ENCODE data around the gene FBXO46. TPM values are rescaled to one million over a fixed set of nuclear protein-coding genes. Genes with fewer than 3 reads are reported as not detected.
"Not testable (repeated sequence)": the region's sequence is repeated elsewhere in the genome, so short reads cannot be mapped to it uniquely, and the experiment has no call there.

Gene FBXO46
- polyA plus RNA-seq, 4 donors: 13.3 to 19.0 (median 14.7) TPM

GRCh38 chr19:45733160-45733810 lies 2.6 kb upstream of the FBXO46 start, which contains the start of gene MEIOSIN:
TSS of gene MEIOSIN (plus strand) at chr19:45733439. CDS start at chr19:45735377, 1,938 bp downstream.
- DNase-seq (ENCODE audit: low read depth in 4 of 4, low spot score in 3 of 4): no peak

GRCh38 chr19:45729800-45730290 lies 851 bp downstream of the FBXO46 start:
- no peak for DNase-seq (ENCODE audit: low read depth in 4 of 4, low spot score in 3 of 4)

GRCh38 chr19:45728683-45729082 lies 2.0 kb downstream of the FBXO46 start:
- not testable (repeated sequence) for DNase-seq (ENCODE audit: low read depth in 4 of 4, low spot score in 3 of 4)

DNA sequence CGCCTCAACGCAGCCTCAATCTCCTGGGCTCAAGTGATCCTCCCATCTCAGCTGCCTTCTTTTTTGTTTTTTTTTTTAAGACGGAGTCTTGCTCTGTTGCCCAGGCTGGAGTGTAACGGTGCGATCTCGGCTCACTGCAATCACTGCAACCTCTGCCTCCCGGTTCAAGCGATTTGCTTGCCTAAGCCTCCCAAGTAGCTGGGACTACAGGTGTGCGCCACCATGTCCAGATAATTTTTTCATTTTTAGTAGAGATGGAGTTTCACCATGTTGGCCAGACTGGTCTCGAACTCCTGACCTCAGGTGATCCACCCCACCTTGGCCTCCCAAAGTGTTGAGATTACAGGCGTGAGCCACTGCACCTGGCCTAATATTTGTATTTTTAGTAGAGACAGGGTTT lies 10.6 kb downstream of the FBXO46 start:
- not testable (repeated sequence) for DNase-seq (ENCODE audit: low read depth in 4 of 4, low spot score in 3 of 4)

GRCh38 chr19:45717983-45718650 lies 12.6 kb downstream of the FBXO46 start:
- no peak for DNase-seq (ENCODE audit: low read depth in 4 of 4, low spot score in 3 of 4)

- DNase-seq (ENCODE audit: low read depth in 4 of 4, low spot score in 3 of 4): peak; percentile 97 to 98 (median 98)
Measured at GRCh38 chr19:45717131-45717982, 13.3 kb downstream of the FBXO46 start.

DNA sequence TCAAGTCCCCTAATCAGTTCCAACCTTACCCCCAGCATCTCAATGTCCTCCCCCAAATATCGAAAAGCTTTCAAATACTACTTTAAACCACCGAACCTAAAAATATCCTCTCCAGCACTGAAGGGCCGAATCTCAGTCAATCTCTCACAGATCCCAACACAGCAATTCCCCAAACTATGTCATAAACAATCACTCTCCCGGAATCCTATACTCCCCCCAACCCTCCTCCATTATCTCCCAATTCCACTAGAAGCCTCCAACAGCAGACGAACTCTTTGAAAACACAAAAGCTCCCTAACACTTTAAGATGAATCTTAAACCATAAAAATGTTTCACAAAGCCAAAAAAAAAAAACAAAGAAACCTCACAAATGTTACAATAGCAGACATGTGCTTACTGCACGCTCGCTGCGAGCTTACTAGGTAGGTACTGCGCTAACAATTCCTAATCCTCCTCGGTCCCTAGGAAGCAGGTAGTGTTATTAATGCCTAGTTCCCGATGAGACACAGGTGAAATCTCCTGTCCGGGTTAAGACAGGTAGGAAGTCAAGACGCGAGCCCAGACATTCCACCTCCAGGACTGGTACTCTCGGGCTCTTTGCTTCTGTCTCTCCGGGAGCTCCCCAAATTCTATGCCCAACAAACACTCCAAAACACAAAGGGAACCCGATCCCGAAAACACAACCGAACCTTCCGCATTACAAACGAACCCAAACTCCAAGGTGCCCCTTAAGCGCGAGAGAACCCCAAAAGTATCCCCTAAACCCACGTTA lies 14.2 kb downstream of the FBXO46 start:
- DNase-seq (ENCODE audit: low read depth in 4 of 4, low spot score in 3 of 4): peak in 1 of 4 donors; percentile 25

DNA sequence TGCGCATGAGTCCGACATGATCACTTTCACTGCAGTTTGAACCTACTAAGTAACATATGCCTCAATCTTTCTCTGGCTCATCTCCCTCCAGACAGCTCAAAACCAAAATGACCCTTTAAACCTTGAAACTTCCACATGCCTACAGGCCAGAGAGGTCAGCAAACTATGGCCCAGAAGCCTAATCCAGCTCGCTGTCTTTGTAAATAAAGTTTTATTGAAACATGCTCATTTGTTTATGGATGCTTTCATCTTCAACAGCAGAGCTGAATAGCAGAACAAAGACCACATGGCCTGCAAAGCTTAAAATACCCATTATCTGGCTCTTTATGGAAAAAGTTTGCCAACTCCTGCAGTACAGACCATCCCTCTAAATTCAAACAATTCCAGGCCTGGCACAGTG lies 15.6 kb downstream of the FBXO46 start:
- no peak for DNase-seq (ENCODE audit: low read depth in 4 of 4, low spot score in 3 of 4)

DNA sequence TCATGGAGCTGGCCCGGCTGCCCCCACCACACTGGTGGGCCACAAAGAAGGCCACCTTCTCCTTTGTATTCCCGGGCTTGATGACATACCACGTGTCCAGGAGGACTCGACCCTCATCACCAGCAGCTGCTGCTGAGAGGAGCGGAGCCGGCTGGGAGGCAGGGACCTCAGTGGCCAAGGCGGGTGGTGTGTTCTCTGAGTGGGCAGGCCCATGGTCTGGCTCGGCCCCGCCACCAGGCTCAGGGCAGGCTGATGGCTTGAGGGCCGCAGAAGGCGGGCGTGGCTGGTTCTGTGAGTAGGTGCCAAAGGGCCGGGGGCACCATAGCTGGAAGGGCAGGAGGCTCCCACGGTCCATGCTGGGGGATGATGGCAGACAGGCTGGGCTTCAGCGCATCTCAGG lies 17.6 kb downstream of the FBXO46 start:
- no peak for DNase-seq (ENCODE audit: low read depth in 4 of 4, low spot score in 3 of 4)

- no peak for DNase-seq (ENCODE audit: low read depth in 4 of 4, low spot score in 3 of 4)
Measured at GRCh38 chr19:45712699-45713067, 18.0 kb downstream of the FBXO46 start.

DNA sequence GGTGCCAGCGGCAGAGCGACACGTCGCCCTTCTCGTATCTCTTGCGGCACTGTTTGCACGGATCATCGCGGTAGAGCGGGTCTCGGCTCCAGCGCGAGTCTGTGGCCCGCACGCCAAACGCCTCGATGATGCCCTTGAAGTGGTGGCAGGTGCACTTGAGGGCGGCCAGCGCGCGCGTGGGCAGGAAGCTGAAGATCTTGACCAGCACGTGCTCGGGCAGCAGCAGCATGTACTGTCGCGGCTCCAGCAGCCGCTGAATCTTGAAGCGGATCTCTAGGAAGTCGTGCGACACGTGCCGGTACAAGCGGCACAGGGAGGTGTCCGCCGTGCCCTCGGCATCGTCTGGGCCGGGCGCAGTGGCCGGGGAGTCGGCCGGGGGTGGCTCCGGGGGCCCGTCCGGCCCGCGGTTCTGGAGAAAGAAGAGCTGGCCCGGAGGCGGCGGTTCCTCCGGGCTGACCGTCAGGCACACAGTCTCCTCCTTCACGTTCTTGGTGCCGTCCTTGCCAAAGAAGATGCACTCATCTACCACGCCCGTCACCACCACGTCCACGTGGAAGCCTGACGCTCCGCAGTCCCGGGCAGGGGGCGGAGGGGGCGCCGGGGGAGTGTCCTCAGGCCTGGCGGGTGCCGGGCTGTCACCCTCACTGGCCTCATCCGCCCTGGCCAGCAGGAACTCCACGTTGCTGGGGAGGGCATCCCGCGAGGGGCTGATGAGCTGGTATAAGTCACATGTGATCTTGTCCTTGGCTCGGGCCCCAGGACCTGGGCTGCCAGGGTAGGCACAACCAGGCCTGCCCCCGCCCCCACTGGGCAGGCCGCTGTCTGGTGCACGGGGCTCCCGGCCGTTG lies 18.6 kb downstream of the FBXO46 start:
- no peak for DNase-seq (ENCODE audit: low read depth in 4 of 4, low spot score in 3 of 4)

DNA sequence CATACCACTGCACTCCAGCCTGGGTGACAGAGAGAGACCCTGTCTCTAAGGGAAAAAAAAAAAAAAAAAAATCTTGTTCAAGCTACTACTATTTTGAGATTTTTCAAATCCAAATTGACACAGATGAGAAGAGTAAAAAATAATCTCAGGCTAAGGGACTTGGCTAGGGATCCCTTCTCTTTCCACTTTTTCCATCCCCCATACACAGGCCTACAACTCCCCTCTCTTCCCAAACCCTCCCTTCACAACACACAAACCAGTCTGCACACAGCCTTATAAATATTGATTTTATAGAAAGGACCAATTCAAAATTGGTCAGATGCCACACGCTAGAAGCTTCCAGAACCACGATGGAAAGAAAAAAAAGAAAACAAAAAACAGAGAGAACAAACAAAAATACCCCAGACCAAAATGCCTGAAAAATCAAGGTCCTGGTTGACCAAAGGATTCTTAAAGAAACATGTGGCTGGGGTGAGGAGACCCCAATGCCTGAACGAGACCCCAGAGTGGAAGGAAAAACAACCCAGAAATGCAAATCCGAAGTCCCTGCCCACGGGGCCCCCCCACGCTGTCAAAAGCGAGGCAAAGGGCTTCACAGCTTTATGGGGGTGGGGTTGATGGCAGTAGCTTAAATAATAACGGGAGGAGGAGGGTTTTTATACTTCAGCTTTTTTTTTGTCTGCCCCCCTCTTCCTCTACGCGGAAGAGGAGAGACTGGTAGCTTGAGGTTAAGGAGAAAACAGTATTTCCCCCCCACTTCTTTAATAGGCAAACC lies 20.2 kb downstream of the FBXO46 start:
- no peak for DNase-seq (ENCODE audit: low read depth in 4 of 4, low spot score in 3 of 4)

DNA sequence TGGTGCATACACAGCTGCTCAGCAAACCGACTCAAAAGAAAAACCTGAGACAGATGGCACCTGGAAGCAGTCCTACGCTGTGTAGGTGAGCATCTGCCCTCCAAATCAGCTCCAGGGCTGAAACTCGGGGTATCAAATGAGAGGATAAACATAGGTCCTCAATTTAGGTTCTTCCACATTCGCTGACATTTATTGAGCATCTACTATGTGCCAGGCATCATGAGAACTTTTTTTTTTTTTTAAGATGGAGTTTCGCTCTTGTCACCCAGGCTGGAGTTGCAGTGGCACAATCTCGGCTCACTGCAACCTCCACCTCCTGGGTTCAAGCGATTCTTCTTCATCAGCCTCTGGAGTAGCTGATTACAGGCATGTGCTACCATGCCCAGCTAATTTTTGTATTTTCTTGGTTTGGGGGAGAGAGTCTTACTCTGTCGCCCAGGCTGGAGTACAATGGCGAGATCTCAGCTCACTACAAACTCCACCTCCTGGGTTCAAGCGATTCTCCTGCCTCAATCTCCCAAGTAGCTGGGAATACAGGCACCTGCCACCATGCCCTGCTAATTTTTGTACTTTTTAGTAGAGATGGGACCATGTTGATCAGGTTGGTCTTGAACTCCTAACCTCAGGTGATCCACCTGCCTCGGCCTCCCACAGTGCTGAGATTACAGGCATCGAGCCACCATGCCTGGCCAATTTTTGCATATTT lies 24.8 kb downstream of the FBXO46 start:
- no peak for DNase-seq (ENCODE audit: low read depth in 4 of 4, low spot score in 3 of 4)

DNA sequence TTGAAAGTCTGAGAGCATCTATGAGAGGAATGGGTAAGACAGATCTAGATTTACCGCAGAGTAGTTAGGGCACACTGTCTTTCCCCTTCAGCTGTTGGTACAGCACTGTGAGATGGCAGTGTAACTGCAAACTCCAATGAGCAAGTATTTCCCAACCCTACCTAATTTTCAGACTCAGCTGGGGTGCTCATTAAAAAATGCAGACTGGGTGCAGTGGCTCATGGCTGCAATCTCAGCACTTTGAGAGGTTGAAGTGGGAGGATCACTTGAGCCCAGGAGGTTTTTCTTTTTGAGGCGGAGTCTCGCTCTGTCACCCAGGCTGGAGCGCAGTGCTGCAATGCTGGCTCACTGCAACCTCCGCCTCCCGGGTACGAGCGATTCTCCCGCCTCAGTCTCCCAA lies 25.6 kb downstream of the FBXO46 start:
- DNase-seq (ENCODE audit: low read depth in 4 of 4, low spot score in 3 of 4): no peak

DNA sequence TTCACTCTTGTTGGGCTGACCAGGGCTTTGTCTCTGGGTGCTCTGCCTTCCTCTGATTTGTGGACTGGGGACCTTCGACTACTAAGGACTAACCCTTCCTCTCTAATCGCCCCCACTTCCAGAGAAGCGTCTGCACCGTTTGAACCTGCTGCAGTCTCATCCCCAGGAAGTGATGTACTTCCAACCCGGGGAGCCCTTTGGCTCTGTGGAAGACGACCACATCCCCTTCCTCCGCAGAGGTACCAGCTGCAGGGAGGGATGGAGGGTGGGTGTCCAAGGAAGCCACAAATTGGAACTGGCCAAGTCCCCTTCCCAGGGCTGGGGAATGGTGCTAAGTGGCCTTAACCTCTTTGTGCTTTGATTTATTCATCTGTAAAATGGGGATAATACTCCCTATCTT lies 29.0 kb downstream of the FBXO46 start:
- DNase-seq (ENCODE audit: low read depth in 4 of 4, low spot score in 3 of 4): no peak

DNA sequence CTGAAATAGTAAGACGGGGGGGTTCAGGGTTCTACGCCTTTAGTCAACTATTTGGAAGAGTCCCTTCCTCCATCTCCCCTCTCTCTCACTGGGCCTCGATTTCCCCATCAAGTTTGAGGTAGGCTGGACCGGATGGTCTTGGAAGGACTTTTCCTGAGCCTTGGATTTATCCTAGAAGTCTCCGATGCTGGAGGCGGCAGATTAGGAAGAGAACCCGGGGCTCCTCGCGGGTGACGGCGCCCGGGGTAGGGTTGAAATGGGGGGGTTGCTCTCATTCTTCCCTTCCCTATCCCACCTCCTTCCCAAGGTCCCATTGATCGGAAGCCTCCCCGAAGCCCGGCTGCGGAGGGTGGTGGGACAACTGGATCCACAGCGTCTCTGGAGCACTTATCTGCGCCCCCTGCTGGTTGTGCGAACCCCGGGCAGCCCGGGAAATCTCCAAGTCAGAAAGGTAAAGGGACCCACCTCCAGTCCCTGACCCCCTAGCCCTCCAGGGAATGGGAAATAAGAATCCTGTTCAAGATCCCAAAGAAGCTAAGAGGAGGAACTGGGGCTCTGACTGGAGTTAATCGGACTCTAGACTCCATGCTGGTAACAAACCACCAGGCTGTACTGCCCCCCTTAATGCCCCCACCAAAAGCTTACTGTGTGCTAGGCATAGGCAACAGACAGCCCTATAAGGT lies 37.4 kb downstream of the FBXO46 start:
- DNase-seq (ENCODE audit: low read depth in 4 of 4, low spot score in 3 of 4): no peak
